BJ (cell line): ENCODE results near the gene ABHD14A. TPM values are rescaled to one million over a fixed set of nuclear protein-coding genes. Genes with fewer than 3 reads are reported as not detected.

Experiments
- CTCF ChIA-PET: fragments of 350-600 bp; formaldehyde crosslinking; extraction: SDS; loops from one replicate; lab custom pipeline; 2021; ENCODE audit warnings: antibody characterized with exemption, inconsistent platforms; lab: Yijun Ruan, JAX
- POLR2A ChIA-PET: fragments of 300-600 bp; sonication (Branson Sonifier 250); formaldehyde crosslinking; extraction: SDS; loops from one replicate; lab custom pipeline; 2021; ENCODE audit warnings: antibody characterized with exemption; lab: Charles Lee
- DNase-seq: peaks from one replicate; pipeline ENCODE4 v3.0.0-alpha.2; 2011; ENCODE audit warnings: low read depth
- H3K27me3 ChIP-seq: 2 replicates; pipeline ENCODE4 v1.6.0; 2011; ENCODE audit warnings: low read length; ENCODE audit not compliant: control insufficient read depth, insufficient read depth
- H3K36me3 ChIP-seq: 2 replicates; pipeline ENCODE4 v1.5.1; 2011; ENCODE audit warnings: low read length; ENCODE audit not compliant: control insufficient read depth, insufficient read depth
- H3K4me3 ChIP-seq: 2 replicates; pipeline ENCODE4 v1.5.1; 2011; ENCODE audit warnings: low read depth, mild to moderate bottlenecking, control low read depth, low read length
- polyA plus RNA-seq: library from polyadenylated mRNA; depleted of rRNA; stranded (reverse); fragments of >200 nt; gene quantifications from 2 replicates; pipeline ENCODE4 v1.2.3, GENCODE V29; 2011
- TF ChIP-seq, protein P1 (sequence below): IDR thresholded peaks from 2 replicates; pipeline ENCODE4 v1.5.1; 2011; ENCODE audit warnings: low read depth, mild to moderate bottlenecking, control low read depth, inconsistent platforms, low read length, moderate library complexity; ENCODE audit not compliant: insufficient read depth

Gene ABHD14A
- polyA plus RNA-seq, 1 experiment: 16.5 TPM

DNA sequence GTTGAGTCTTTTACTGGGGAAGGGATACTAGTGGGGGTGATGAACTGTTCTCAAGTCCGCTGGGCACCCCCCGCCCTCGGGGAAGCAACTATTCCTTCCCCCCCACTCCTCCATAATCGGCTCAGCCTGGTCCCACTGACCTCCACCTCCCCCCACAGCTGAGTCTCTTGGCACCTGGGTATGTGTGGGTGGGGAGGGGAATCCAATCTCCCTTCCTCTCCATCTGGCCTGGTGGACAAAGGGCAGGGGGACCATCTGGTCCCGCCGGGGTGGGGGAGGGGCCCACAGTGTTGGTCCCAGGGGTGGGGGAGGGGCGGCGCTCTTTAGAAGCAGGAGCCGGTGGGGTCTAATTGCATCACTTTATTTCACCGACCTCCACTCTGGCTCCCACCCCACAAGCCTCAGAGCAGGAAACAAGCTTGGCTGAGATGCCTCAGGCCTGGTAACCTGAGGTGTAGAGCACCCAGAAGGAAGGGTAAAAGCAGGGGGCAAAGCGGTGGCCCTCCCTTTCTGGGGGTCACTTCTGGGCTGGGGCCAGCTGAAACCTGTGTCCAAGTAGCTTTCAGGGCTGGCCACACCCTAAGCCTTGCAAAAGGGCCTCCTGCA, 6.6 kb upstream of the ABHD14A start:
- CTCF ChIA-PET: interaction anchor here (2.4 to 4.0 kb wide), 2 partner anchors 14 to 26 kb away, joined by 9 to 32 read pairs; partner anchors contain the start of genes ACY1, PARP3 and RRP9
- TF ChIP-seq, protein P1, sequence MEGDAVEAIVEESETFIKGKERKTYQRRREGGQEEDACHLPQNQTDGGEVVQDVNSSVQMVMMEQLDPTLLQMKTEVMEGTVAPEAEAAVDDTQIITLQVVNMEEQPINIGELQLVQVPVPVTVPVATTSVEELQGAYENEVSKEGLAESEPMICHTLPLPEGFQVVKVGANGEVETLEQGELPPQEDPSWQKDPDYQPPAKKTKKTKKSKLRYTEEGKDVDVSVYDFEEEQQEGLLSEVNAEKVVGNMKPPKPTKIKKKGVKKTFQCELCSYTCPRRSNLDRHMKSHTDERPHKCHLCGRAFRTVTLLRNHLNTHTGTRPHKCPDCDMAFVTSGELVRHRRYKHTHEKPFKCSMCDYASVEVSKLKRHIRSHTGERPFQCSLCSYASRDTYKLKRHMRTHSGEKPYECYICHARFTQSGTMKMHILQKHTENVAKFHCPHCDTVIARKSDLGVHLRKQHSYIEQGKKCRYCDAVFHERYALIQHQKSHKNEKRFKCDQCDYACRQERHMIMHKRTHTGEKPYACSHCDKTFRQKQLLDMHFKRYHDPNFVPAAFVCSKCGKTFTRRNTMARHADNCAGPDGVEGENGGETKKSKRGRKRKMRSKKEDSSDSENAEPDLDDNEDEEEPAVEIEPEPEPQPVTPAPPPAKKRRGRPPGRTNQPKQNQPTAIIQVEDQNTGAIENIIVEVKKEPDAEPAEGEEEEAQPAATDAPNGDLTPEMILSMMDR: no peak
- no peak for DNase-seq
- no peaks in the 10 kb centered on the region; the same call in 1 of the 2 replicates for H3K36me3 ChIP-seq
- peak overlapping the region; percentile 45 for H3K4me3 ChIP-seq
- POLR2A ChIA-PET: no interaction called here
- H3K27me3 ChIP-seq: no peaks in the 10 kb centered on the region

DNA sequence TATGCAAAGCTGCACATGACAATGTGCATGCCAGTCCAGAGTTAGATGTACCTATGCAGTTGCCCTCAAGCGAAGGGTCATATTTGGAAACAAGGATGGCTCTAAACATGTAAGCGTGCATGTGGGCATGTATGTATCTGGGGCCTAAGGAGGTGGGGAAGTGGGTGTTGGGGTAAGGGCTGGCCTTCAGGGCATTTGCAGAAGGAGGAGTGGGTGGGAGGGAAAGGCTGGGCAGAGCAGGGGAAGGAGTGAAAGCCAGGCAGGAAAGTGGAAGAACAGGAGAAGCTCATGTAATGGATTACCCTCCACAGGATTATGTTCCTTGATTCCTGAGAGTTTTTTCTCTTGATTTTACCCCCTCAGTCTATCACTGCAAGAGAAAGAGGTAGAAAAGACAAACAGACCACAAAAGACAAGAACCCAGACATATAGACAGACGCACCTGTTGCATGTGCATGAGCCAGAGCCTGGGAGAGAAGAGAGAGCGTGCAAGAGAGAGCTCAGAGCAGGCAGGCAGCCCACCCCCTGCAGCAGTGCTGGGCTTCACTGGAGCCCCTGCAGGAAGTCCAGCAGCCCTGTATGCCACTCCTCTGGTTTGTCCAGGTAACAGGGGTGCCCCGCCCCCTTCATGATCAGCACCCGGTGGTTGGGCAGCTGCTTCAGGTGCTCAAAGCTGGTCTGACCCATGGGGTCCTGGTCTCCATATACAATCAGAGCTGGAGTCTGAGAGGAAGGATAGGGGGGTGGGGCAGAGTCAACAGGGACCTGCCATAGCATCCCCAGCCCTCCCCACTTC, 5.8 kb upstream of the ABHD14A start:
- DNase-seq: no peak
- ChIA-PET POLR2A (no interaction called here), CTCF (interaction anchor here (2.4 to 4.0 kb wide), 2 partner anchors 13 to 27 kb away, joined by 9 to 32 read pairs; partner anchors contain the start of genes ACY1, PARP3 and RRP9)
- Histone ChIP-seq H3K27me3 (no peaks in the 10 kb centered on the region), H3K4me3 (no peak overlapping the region), H3K36me3 (no peaks in the 10 kb centered on the region; the same call in 1 of the 2 replicates)
- TF ChIP-seq, protein P1: no peak

DNA sequence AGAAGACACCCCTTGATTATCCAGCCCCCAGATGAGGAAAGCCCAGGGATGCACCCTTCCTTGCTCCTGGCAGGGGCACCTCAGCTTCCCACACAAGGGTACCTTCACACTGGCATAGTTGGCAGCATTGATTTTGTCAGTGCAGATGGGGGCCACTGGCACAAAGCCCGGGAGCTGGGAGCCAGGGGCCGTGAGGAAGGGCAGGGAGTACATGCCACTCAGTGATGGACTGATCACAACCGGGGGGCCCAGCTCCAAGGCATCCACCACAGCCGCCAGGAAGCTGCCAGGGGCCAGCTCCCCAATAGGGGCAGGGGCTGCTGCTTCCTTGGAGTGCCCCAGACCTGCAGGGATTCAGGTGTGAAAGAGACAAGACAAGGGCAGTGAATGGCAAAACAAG, 5.0 kb upstream of the ABHD14A start:
- no peak for DNase-seq
- no peaks in the 10 kb centered on the region; the same call in 1 of the 2 replicates for H3K36me3 ChIP-seq
- no peak overlapping the region for H3K4me3 ChIP-seq
- H3K27me3 ChIP-seq: no peaks in the 10 kb centered on the region
- POLR2A ChIA-PET: no interaction called here
- CTCF ChIA-PET: interaction anchor here (2.4 to 4.0 kb wide), 2 partner anchors 12 to 28 kb away, joined by 9 to 32 read pairs; partner anchors contain the start of genes ACY1, PARP3 and RRP9
- TF ChIP-seq, protein P1: no peak

DNA sequence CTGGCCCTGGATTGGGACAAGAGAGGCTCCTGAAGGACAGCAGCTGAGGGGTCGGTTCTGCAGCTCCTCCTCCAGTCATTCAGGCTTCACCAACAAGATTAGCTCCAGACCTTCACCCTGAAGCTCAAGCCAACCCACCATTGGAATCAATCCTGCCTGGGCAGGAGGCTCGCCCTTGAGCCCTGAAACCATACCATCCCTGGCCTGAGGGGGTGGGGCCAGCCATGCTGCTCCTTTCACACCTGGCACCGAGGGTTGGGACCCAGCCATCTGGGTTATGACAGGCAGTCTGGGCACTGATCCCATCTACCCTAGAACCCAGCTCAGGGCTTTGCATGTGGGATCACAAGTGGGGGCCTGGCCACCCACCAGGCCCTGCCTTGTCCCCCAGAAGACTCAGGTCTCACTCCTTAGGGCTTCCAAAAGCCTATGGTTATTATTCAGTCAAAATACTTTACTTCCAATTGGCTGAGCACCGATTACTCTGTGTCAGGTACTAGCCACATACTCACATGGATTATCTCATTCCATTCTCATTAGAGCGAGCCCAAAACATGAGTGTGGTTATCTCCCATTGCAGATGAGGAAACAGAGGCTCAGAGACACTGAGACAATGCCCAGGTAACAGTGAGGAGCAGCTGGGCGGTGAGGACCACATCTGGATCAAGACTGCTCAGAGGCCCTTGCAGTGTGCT, 4.1 kb upstream of the ABHD14A start:
- H3K27me3 ChIP-seq: no peaks in the 10 kb centered on the region
- no peak overlapping the region for H3K4me3 ChIP-seq
- POLR2A ChIA-PET: no interaction called here
- TF ChIP-seq, protein P1: no peak
- H3K36me3 ChIP-seq: no peaks in the 10 kb centered on the region; the same call in 1 of the 2 replicates
- CTCF ChIA-PET: interaction anchor here (4.0 kb wide), 1 partner anchor 29 kb away, joined by 32 read pairs; the partner anchor contains the start of genes PARP3 and RRP9
- no peak for DNase-seq

DNA sequence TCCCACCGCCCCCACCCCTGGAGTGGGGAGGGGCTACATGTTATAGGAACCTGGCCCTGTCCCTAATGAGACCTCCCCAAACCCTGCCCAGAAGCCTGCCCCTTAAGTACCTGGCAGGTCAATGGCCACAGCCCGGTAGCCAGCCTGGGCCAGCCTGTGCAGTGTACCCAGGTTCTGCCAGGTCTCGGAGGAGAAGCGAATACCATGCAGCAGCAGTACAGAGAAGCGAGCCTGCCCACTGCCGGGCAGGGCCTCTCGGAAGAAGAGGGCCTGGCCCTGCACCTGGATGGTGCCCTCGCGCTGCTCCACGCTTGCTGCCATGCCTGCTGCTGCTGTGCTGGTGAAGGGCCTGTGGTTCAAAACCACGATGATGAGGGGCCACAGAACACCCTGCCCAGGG, 3.5 kb upstream of the ABHD14A start:
- TF ChIP-seq, protein P1: no peak
- ChIA-PET CTCF (interaction anchor here (4.0 kb wide), 1 partner anchor 29 kb away, joined by 32 read pairs; the partner anchor contains the start of genes PARP3 and RRP9), POLR2A (no interaction called here)
- Histone ChIP-seq H3K4me3 (no peak overlapping the region), H3K36me3 (no peaks in the 10 kb centered on the region; the same call in 1 of the 2 replicates), H3K27me3 (no peaks in the 10 kb centered on the region)
- no peak for DNase-seq
